H1 (cell line): ENCODE results near the gene TWIST2. TPM values are rescaled to one million over a fixed set of nuclear protein-coding genes. Genes with fewer than 3 reads are reported as not detected.

ENCODE experiments used
- BCL11A ChIP-seq, 2 experiments: IDR thresholded peaks; one replicate each; pipeline ENCODE4 v1.6.1; 2011; ENCODE audit warnings: low read depth in 2 of 2, low read length in 2 of 2, mild to moderate bottlenecking in 2 of 2
- CHD1 ChIP-seq: IDR thresholded peaks from 2 replicates; pipeline ENCODE4 v1.6.1; 2012; ENCODE audit warnings: low read depth, low read length, improper control_type of control experiment
- CREB1 ChIP-seq: IDR thresholded peaks from 2 replicates; pipeline ENCODE4 v1.6.1; 2012; ENCODE audit warnings: inconsistent platforms
- EGR1 ChIP-seq: IDR thresholded peaks from 2 replicates; pipeline ENCODE4 v1.6.1; 2011; ENCODE audit warnings: low read depth, low read length, borderline replicate concordance
- NRF1 ChIP-seq: IDR thresholded peaks from 2 replicates; pipeline ENCODE4 v1.6.1; 2011; ENCODE audit warnings: mild to moderate bottlenecking, low read depth, low read length, improper control_type of control experiment
- RAD21 ChIP-seq, 2 experiments: IDR thresholded peaks in 1 of 2; conservative IDR thresholded peaks in 1 of 2; 2 replicates each; pipeline ENCODE4 v1.6.1; 2011; ENCODE audit warnings: low read depth in 2 of 2, low read length in 2 of 2, improper control_type of control experiment in 1 of 2, inconsistent platforms in 1 of 2, mild to moderate bottlenecking in 1 of 2, moderate library complexity in 1 of 2
- RNF2 ChIP-seq: fragments of 200-900, 300-1000 bp; sonication (generic); IDR thresholded peaks from 2 replicates; pipeline ENCODE4 v1.7.1; 2016; ENCODE audit warnings: borderline replicate concordance, low read depth, mild to moderate bottlenecking, antibody characterized with exemption, low read length; ENCODE audit not compliant: poor library complexity, severe bottlenecking; ENCODE audit errors: missing control alignments
- polyA plus RNA-seq, 7 experiments: library from polyadenylated mRNA; depleted of rRNA in 3 of 7; stranded (reverse) in 5 of 7; unstranded in 2 of 7; fragments of >200 nt in 5 of 7; fragments of 200-250 nt in 2 of 7; gene quantifications; 1 replicate in 5 of 7; 2 replicates in 1 of 7; 4 replicates in 1 of 7; pipeline versions ENCODE4 v1.2.1 to v1.2.3, GENCODE V29; 2011 to 2013; ENCODE audit warnings: missing spikeins in 2 of 7, mixed read lengths in 2 of 7
- total RNA-seq: library from RNA; stranded (reverse); fragmentation: NEBNext Ultra II Directional; extraction: Animal tissue kit (Norgen Biotek cat#: 25700); gene quantifications from 2 replicates; pipeline ENCODE4 v1.2.1, GENCODE V29; 2021
- TF ChIP-seq, protein P1 (sequence below): fragments of 300-600 bp; sonication (generic); IDR thresholded peaks from 2 replicates; pipeline ENCODE4 v1.7.1; 2012; ENCODE audit warnings: low read length, moderate library complexity, mild to moderate bottlenecking, inconsistent platforms; ENCODE audit not compliant: insufficient replicate concordance
- TF ChIP-seq, protein P2 (sequence below): IDR thresholded peaks from 2 replicates; pipeline ENCODE4 v1.6.1; 2012; ENCODE audit warnings: inconsistent platforms

The TWIST2 gene
- total and polyA plus RNA-seq, 2 of the 8 experiments (the other 6 are each of a cell fraction or from before 2014, with no cell fraction given) = 2.6 to 4.3 TPM

DNA sequence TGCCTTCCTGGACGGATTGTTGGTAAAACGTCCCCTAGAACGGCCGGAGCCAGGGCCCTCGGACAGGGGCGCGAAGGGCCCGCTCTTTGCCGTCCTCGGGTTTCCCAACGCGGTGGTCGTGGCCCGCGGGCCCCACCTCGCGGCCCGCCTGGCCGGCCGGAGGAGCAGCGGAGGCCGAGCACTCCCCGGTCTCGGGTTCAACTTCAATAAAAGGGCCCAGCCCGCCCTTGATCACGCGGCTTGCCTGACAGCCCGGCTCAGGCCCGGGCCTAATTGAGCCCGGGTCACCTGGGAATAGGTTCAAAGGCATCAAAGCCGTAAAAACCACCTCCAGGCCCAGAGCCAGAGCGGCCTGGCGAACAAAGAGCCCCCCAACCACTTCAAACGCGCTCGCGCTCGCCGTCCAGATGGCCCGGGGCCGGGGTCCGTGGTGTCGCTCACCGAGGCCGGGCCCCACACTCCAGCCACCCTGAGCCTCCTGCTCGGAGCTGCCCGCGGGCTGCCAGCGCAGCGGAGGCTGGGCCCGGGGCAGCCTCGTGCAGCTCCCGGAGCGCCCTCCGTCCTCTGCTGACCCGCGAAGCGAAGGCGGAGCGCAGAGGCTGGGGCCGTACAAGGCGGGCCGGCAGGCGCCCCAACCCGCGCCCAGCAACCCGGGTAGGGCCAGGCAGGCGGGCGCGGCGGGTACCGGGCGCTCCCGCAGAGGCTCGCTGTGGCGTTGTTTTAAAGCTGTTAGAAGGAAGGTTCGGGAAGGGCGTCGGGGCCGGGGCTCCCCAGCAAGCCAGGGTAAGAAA is 1.1 kb upstream of the TWIST2 start (continued):
- TF ChIP-seq, protein P1, sequence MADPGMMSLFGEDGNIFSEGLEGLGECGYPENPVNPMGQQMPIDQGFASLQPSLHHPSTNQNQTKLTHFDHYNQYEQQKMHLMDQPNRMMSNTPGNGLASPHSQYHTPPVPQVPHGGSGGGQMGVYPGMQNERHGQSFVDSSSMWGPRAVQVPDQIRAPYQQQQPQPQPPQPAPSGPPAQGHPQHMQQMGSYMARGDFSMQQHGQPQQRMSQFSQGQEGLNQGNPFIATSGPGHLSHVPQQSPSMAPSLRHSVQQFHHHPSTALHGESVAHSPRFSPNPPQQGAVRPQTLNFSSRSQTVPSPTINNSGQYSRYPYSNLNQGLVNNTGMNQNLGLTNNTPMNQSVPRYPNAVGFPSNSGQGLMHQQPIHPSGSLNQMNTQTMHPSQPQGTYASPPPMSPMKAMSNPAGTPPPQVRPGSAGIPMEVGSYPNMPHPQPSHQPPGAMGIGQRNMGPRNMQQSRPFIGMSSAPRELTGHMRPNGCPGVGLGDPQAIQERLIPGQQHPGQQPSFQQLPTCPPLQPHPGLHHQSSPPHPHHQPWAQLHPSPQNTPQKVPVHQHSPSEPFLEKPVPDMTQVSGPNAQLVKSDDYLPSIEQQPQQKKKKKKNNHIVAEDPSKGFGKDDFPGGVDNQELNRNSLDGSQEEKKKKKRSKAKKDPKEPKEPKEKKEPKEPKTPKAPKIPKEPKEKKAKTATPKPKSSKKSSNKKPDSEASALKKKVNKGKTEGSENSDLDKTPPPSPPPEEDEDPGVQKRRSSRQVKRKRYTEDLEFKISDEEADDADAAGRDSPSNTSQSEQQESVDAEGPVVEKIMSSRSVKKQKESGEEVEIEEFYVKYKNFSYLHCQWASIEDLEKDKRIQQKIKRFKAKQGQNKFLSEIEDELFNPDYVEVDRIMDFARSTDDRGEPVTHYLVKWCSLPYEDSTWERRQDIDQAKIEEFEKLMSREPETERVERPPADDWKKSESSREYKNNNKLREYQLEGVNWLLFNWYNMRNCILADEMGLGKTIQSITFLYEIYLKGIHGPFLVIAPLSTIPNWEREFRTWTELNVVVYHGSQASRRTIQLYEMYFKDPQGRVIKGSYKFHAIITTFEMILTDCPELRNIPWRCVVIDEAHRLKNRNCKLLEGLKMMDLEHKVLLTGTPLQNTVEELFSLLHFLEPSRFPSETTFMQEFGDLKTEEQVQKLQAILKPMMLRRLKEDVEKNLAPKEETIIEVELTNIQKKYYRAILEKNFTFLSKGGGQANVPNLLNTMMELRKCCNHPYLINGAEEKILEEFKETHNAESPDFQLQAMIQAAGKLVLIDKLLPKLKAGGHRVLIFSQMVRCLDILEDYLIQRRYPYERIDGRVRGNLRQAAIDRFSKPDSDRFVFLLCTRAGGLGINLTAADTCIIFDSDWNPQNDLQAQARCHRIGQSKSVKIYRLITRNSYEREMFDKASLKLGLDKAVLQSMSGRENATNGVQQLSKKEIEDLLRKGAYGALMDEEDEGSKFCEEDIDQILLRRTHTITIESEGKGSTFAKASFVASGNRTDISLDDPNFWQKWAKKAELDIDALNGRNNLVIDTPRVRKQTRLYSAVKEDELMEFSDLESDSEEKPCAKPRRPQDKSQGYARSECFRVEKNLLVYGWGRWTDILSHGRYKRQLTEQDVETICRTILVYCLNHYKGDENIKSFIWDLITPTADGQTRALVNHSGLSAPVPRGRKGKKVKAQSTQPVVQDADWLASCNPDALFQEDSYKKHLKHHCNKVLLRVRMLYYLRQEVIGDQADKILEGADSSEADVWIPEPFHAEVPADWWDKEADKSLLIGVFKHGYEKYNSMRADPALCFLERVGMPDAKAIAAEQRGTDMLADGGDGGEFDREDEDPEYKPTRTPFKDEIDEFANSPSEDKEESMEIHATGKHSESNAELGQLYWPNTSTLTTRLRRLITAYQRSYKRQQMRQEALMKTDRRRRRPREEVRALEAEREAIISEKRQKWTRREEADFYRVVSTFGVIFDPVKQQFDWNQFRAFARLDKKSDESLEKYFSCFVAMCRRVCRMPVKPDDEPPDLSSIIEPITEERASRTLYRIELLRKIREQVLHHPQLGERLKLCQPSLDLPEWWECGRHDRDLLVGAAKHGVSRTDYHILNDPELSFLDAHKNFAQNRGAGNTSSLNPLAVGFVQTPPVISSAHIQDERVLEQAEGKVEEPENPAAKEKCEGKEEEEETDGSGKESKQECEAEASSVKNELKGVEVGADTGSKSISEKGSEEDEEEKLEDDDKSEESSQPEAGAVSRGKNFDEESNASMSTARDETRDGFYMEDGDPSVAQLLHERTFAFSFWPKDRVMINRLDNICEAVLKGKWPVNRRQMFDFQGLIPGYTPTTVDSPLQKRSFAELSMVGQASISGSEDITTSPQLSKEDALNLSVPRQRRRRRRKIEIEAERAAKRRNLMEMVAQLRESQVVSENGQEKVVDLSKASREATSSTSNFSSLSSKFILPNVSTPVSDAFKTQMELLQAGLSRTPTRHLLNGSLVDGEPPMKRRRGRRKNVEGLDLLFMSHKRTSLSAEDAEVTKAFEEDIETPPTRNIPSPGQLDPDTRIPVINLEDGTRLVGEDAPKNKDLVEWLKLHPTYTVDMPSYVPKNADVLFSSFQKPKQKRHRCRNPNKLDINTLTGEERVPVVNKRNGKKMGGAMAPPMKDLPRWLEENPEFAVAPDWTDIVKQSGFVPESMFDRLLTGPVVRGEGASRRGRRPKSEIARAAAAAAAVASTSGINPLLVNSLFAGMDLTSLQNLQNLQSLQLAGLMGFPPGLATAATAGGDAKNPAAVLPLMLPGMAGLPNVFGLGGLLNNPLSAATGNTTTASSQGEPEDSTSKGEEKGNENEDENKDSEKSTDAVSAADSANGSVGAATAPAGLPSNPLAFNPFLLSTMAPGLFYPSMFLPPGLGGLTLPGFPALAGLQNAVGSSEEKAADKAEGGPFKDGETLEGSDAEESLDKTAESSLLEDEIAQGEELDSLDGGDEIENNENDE = no peak
- TF ChIP-seq CREB1 = no peak
- TF ChIP-seq, protein P2, sequence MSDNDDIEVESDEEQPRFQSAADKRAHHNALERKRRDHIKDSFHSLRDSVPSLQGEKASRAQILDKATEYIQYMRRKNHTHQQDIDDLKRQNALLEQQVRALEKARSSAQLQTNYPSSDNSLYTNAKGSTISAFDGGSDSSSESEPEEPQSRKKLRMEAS = peak; percentile 75
- no peak for TF ChIP-seq EGR1
- peak; percentile 54 for TF ChIP-seq RNF2
- TF ChIP-seq CHD1 = no peak
- TF ChIP-seq RAD21 (IDR thresholded peaks at IDR 0.05 in 1 of 2, conservative IDR thresholded peaks at IDR 0.05 in 1 of 2; ENCODE audit: low read depth in 2 of 2, low read length in 2 of 2) = peak in 1 of 2 experiments; percentile 35; a peak in 1 of 4 replicates
- no peak for TF ChIP-seq BCL11A (IDR thresholded peaks at IDR 0.05; ENCODE audit: low read depth in 2 of 2, low read length in 2 of 2)
- TF ChIP-seq NRF1 = no peak
